GM21528 (cell line): Measurements from ENCODE around the gene PHLDB2.

Experiments
- ATAC-seq: cut with Tn5 transposase; IDR thresholded peaks from one replicate; pipeline ENCODE4 v1.9.1; 2021; ENCODE audit warnings: mild to moderate bottlenecking, moderate library complexity; ENCODE audit not compliant: unreplicated experiment, low FRiP score

Gene PHLDB2

DNA sequence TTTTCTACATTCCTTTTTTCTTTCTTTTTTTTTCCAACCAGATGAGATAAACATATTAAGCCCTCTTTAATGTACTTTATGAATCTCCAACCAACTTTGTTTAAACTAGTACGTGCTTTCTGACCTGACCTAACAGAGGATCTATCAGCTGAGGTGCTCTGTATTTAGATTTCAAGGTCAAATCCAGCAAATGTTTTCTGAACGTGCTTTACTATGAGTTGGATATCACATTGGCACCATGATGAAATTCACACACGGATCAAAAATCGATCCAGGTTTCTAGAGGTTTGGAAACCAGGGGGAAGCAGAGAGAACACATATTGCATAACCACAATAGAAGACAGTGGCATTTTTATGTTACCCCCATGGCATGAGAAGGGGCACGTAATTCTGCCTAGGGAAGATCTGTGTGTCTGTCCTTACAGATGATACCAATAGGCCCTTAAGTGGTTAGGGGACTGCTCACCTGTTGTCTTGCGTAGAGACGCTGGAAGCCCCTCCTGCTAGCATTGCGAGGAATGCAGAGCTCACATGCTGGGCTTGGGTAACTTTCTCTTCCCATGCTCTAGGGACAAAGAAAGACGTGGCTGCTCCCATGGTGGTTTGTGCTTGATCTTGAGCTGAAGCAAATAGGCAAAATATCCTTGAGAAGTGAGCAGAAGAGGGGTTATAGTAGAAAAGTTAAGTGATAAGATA lies 60.5 kb downstream of the PHLDB2 start:
- ATAC-seq: no peak

DNA sequence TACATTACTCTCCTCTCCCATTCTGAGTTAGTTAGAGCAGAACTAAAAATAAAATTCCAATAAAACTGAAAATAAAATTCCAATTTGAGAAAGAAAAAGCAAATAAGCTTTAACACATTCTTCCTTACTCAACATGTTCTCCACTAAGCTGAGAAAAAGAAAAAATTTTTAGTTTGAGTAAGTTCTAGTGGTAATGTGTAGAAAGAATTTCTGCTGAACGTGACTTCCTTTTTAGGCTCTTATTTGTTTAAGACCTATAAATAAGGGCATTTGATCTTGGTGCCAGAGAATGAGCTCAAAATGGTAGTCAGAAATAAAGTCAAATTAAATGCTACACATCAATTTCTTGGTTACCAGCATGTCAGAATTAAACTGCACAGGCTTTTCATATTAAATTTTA lies 62.1 kb downstream of the PHLDB2 start:
- ATAC-seq: no peak

DNA sequence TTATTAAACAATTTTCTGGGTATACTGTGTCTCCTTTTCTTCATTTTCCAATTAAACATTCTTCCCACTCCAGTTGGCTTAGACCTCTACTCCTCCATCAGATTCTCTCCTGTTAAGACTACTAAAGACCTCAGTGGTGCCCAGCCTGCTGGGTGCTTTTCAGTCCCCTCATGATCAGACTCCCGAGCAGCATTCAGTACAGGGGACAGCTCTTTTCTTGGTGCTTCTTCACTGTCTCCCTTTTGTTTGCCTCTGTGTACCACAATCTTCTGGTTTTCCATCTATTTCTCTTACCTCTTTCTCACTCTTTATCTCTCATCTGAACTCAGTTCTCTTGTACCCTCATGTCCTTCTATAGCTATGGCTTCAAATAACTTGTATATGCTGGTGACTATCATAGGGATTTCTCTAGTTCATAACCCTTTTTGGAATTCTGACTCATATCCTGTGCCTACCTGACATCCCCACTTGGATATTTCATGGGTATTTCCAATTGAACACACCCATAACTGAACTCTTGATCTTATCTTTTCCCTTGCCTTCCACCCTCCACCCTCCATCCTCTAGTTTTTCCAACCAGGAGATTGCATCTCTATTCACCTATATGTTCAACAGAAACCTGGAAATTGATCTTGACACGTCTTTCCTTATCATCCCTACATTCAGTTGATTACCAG lies 64.2 kb downstream of the PHLDB2 start:
- ATAC-seq: no peak

DNA sequence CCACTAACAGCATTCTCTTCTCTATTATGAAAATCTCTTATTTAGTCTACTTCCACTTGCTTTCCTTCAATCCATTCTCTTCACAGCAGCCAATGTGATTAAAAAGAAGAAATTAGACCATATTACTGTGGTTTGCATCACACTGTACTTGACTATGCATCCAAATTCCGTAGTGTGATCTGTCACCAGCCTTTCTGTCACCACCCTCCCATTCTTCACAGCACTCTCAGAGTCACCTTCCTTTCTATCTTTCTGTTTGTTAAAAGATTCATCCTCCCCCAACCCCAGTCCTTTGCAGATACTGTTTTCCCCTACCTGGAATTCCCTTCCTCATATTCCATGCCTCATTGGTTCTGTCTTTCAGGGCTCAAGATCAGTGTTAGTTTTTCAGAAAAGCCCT lies 64.7 kb downstream of the PHLDB2 start:
- no peak for ATAC-seq

DNA sequence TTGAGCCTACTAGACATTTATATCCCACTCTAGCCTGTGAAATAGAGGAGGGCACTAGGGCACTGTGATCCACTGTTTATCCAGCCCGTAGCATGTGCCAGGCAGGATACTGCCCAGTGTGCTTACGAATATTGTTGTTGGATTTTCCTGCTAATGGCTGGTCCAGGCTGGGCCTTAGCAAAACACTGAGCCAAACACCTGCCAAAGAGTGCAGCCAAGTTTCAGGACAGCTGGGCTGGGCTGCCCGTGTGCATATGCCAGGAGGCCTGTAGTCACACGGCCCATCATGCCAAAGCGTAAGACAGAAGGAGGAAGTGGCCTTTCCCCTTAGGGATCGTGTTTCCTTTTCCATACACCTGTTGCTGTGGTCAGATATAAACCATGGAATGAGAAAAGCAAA lies 65.2 kb downstream of the PHLDB2 start:
- no peak for ATAC-seq

DNA sequence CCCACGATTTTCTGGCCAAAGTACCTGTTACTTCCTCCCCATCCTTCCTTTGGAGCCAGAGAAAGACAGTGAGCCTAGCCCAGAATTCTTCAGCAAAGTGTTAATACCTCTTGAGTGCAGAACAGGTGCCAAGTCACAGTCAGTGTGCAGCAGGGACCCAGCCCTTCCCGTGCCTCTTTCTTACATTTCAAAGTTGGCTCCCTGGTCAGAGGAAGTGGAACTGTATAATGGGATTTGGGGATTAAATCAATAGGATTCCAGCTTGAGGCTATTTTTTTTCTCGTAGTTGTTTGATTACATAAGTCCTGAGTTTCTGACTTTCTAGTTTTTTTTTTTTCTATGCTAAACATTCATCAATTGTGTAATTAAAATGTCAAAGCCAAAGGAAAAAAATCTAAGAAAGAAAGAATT lies 67.2 kb downstream of the PHLDB2 start:
- no peak for ATAC-seq

DNA sequence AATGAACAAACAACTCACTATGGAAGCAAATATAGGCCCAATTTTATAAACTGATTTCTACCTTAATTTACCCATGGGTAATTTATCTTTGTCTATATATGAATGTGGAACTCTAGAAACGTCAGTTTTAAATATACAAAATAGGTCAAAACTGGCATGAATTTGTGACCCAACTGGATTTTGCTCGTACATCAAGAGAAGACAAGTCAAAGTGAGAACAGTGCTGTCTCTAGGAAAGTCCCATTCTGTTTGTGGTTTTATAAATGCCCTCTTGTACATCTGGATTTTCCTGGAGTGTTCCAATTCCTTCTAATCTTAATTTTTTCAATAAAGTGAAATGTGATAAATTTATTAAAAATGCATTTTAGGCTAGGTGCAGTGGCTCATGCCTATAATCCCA lies 69.5 kb downstream of the PHLDB2 start:
- no peak for ATAC-seq

DNA sequence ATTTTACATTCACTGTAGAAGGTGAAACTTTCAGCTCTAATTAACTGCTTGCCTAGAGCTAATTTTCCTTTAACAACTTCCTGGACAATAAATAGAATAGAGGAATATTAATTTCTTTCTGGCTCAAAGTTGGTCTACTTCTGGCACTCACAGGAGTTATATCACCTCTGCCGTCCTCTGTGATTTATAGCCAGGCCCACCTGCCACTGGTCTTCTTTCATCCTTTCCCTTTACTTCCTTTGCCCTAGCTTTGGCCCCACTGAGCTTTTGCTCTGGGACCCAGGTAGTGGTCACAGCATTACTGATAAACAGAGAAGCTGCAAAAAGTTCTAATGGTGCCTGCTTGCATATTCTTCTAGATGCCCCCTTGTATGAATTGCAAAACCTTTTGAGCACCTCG lies 70.4 kb downstream of the PHLDB2 start:
- ATAC-seq: no peak

DNA sequence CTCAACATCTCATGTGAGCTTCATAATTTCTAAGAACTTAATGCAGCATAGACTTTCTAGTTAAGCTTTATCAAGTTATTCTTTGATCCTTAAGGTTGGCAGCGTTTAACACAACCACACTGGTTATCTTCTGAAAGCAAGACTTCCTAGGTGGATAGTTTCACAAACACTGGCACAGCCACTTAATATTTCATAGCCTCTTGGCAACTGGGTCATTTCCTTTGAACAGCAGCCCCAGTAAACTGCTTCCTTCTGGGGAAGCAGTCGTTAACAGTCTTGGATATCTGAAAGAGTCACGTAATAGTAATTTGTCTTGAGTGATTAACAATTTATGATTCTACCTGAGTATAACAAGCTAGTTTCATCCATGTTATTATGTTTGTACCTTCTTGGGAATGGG lies 73.9 kb downstream of the PHLDB2 start:
- ATAC-seq: no peak

DNA sequence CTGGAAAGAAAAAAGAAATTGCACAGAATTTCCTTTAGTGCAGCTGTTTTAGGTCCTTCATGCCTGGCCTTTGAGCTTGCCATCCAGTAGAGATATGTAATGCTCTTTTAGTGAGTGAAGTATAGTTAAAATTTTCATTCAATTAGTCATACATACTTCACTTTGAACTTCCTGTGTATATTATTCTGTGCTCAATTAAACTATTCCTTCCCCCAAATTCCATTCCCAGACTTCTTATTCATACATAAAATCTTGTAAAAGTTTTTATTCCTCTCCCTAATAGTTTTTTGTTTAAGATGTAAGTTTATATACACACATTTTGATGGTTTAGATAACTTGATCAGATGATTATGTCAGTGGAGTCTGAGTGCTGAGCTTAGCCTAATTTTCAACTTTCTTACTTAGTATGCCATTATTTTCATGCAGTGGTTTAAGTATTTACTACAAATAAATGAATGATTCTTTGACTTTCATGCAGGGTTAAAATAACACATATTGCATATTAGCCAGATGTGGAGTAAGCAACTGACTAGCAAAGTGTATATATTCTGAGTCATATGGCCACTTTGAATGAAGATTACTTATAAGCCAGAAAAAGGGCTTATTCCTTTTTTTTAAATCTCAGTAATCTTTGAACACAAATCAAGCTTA lies 77.3 kb downstream of the PHLDB2 start:
- ATAC-seq: no peak

DNA sequence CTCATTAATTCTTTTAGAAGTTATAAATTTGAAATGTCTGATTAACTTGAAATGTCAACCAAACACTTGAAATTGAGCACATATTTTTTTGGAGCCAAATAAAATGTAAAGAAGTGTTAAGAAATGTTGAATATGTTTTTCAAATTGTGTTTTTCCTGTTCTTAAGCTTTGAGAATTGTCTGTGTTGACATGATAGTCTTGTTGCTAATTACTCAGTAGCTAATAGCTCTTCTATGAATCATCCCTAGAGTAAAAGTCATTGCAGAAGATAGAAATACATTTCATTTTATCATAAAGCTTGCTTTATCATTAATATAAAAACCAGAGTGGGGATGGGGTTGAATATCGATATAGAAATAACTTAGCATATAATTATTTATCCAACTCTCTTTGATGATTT lies 77.9 kb downstream of the PHLDB2 start:
- no peak for ATAC-seq

DNA sequence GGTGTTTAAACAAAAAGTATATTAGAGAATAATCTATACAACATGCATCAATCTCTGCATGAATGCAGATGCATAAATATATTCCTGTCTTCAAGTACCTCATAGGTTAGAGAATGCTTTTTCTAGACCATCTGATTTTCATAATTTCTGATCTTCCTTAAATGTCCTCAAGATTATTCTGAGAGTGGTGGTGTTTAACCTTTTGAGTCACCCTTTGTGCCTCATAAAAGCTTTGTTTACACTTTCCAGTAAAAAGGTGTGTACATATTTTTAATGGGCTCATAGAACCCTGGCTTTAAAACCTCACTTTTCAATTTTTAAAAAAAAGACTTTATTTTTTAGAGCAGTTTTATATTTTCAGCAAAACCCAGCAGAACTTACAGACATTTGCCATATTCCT lies 78.8 kb downstream of the PHLDB2 start:
- no peak for ATAC-seq

DNA sequence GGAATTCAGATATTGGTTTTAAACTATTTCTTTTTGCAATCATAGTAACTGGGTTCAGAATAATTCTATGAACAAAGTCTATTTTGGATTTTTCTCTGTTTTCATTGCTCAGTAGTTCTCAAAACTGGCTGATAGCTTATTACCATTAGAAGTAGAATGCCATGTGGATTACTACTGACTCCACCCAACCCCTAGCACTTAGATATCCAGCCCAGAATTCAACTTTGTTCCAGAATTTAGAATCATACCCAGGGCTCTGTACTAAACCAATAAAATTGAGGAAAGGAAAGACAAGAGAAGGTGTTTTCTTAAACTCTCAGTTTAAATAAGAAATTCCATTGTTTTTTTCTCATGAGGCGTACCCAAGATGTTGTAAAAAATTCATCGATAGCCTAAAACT lies 80.8 kb downstream of the PHLDB2 start:
- no peak for ATAC-seq

DNA sequence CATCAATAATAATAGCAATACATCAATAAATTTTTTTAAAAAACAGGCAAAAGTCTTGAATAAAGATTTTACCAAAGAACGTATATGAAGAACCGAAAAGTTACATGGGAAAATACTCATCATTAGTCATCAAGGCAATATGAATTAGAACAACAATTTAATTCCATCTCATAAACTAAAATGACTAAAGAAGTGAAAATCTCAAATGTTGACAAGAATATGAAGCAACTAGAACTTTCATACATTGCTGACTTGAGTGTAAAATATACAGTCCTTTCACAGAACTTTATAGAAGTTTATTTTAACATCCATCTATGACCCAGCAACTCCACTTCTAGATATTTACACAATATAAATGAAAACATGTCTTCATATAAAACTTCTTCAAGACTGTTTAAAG lies 84.5 kb downstream of the PHLDB2 start:
- no peak for ATAC-seq

DNA sequence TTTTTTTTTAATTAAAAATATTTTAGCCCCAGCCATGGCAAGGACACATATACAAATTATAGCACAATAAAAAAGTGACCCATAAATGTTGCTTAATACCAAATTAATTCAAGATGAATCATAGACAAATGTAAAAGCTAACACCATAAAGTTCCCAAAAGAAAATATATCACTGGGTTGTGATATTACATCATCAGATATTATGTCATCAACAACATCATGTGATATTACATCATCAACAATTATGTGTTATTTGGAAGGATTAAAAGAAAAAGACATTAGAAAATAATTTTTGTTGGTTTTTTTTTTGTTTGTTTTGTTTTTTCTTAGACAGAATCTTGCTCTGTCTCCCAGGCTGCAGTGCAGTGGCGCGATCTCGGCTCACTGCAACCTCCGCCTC lies 85.3 kb downstream of the PHLDB2 start:
- ATAC-seq: no peak

DNA sequence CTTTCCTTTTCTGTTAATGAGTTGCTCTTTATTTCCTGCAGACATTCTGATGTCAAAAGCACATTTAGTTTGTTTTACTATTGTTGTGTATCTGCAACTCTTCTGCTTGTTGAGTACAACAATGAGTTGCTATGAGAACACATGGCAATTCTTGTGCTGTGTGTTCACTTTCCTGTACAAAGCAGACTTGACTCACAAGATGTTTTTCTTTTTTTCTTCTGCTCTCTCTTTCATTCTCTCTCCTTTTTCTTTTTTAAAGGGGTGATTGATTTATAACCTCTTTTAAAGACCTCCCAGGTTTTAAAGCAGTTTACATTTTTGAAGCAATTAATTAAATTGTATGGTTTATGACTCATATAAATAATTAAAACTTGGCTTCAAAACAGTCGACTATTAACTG lies 88.2 kb downstream of the PHLDB2 start:
- no peak for ATAC-seq

DNA sequence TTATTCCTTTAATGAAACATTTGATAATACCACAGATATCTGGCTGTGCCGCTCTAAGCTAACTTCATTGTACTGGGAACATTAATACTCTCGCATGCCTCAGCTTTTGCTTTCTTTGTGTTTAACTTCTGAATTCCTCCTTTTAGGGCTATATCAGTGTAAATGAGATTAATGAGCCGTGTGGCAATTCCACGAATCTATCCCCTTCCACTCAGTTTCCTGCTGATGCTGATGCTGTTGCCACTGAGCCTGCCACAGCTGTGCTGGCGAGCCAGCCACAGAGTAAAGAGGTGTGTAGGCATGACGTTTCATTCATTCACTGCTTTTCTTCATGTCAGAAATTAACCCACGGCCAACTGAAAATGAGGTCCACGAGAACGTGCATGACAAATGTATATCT lies 89.7 kb downstream of the PHLDB2 start:
- no peak for ATAC-seq

DNA sequence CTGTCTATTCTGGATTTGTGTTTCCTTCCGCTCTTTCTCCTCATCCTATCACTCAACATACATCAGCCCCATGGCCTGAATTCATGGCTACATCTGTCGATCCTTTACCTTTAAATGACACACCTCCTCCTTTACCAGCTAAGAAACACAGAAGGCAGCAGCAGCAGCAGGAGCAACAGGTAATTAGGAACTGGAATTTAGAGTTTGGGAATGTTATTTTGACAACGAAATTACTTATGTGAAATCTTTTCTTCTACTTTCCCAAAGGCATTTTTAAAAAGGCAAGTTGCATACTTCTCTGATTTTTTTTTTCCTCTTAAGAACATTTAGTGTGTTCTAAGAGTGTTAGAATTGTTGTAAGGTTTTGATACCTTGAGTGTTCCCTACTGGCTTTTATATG lies 90.6 kb downstream of the PHLDB2 start:
- no peak for ATAC-seq

DNA sequence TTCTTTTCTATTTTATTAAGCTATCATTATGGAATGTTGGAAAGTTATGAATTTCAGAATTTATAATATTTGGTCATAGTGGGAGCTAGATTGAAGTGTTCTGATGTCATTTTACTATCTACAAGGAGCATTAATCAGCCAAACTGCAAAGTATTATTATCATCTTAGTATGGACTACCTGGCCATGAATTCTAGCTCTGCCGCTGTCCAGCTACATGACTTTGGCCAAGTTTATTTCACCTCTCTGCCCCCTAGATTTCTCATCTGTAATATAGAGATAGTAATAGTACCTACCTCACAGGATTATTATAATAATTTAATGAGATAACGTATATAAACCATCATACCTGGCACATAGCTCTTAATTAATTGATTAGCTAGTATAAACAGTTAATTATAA lies 92.0 kb downstream of the PHLDB2 start:
- ATAC-seq: no peak

DNA sequence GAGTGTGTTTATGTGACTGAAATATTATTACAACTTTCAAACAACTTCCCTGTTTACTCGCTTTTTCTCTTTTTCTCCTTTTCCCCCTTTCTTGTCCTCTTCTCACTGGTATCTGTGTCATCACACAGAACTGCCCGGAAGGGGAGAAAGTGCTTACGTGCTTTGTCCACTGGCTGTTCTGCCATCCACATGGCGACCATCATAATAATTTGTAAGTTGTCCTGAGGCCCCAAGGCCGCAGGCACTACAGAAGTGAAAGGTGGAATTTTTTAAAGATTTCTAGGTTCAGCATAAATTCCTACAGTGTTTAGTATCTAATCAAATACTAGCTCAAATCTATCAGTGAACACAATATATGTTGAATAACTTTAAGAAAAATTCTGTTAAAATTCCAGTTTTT lies 93.0 kb downstream of the PHLDB2 start:
- no peak for ATAC-seq

DNA sequence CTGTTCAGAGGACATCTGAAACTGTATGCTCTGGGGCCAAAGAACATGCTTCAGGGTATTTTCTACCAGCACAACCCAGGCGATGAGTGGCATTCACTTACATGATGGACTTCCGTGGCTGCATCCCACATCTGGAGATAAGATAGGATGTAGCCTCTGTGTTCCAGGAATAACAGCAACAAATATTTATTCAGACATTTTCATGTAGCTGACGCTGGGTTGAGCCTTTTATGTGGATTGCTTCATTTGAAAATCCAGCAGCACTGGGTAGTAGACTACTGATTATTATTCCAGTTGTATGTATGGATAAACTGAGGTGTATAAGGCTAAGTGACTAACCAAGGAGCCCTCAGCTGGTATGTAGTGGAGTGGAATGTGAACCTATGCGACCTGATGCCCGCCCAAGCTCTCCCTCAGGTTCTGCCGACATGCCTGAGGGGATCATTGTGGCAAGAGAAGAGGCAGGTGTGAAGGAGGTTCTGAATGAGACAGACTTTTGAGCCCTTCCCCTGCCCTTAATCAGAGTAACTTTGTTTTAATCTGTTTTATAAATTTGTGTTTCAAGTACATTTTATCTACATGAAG lies 93.9 kb downstream of the PHLDB2 start:
- no peak for ATAC-seq
